GM19463 (cell line): ENCODE measurements around the gene UPP2.

Experiments used
- ATAC-seq: cut with Tn5 transposase; IDR thresholded peaks from one replicate; pipeline ENCODE4 v1.9.1; 2021; ENCODE audit warnings: mild to moderate bottlenecking, moderate library complexity; ENCODE audit not compliant: unreplicated experiment

Gene UPP2

GRCh38 chr2:158101384-158101926 is at the start of gene UPP2:
TSS of gene UPP2 (plus strand) at chr2:158101876. CDS start at chr2:158102064, 188 bp downstream.
- ATAC-seq = peak; percentile 76

GRCh38 chr2:158052761-158053160 is 48.9 kb upstream of the UPP2 start:
- ATAC-seq = no peak

DNA sequence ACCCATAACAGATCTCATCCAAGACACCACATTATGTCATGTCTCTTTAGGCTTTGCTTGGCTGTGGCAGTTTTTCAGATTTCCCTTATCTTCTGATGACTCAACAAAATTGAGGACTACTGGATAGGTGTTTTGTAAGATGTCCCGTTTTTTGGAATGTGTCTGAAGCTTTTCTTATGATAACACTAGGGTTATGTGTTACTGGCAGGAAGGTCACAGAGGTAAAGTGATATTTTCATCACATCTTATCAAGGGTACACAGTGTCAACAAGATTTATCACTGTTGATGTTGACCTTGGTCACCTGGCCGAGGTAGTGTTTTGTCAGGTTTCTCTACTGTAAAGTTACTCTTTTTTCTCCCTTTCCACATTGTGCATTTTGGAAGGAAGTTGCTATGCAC is 44.8 kb upstream of the UPP2 start:
- no peak for ATAC-seq

- no peak for ATAC-seq
Measured at GRCh38 chr2:158060160-158060834, 41.4 kb upstream of the UPP2 start.

DNA sequence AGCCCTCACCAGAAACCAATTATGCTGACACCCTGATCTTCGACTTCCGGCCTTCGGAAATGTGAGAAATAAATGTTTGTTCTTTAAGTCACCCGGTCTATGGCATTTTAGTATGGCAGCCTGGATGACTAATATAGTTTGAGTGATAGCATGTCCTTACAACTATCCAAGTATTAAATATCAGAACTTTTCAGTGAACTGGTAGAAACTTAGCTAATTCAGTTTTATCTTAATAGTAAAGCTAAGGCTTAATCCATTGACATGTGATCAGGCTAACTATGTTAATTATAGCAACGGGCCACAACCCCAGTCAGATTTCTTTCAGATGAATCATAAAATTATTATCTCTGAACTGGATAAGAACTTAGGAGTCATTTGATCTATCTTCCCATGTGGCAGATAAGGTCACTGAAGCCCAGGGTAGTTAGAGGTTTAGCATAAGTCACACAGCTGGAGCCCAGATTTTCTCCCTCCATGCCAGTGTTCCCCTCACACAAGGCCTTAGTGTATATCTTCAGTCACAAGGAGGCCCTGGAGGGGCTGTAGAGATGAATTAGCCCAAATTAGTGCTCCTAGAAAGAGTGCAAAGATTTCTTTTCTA is 40.7 kb upstream of the UPP2 start:
- no peak for ATAC-seq

DNA sequence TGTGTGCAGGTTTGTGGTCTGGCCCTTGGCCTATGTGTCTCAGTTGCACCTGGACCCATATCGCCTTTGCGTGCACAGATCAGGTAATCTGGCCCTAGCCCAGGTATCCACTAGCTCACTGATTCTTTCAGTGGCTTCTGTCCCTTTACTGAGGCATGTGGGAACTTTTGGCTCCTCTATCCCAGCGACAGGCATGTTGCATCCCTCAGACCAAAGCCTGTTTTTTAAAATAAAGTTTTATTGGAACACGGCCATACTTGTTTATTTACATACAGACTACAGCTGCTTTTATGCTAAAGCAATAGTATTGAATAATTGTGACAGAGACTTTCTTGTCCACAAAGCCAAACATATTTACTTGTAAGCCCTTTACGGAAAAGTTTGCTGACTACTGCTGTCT is 39.9 kb upstream of the UPP2 start:
- no peak for ATAC-seq

- no peak for ATAC-seq
Measured at GRCh38 chr2:158066046-158066713, 35.5 kb upstream of the UPP2 start.

GRCh38 chr2:158071018-158071417 is 30.7 kb upstream of the UPP2 start:
- ATAC-seq = no peak

DNA sequence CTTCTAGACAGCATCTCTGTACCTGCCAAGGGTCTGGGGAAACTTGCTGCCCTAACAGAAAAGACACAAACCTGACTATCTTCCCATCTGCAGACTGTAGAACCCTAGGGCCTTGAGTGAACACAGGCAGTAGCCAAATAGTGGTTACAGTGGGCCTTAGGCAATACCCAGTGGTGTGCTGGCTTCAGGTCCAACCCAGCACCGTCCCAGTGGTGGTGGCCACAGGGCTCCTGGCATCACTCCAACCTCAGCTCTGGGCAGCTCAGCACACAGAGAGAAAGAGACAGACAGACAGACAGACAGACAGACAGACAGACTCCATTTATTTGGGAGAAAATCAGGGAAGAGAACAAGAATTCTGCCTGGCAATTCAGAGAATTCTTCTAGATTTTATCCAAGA is 29.3 kb upstream of the UPP2 start:
- no peak for ATAC-seq

GRCh38 chr2:158079672-158080071 is 22.0 kb upstream of the UPP2 start:
- no peak for ATAC-seq

DNA sequence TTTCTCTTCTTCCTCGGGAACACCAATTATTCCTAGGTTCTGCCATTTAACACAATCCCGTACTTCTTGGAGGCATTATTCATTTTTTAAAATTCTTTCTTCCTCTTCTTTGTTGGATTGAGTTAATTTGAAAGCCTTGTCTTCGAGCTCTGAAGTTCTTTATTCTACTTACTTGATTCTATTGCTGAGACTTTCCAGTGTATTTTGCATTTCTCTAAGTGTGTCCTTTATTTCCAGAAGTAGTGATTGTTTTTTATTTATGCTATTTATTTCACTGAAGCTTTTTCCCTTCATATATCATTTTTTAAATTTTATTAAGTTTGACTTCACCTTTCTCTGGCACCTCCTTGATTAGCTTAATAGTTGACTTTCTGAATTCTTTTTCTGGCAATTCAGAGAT is 13.6 kb upstream of the UPP2 start:
- no peak for ATAC-seq

DNA sequence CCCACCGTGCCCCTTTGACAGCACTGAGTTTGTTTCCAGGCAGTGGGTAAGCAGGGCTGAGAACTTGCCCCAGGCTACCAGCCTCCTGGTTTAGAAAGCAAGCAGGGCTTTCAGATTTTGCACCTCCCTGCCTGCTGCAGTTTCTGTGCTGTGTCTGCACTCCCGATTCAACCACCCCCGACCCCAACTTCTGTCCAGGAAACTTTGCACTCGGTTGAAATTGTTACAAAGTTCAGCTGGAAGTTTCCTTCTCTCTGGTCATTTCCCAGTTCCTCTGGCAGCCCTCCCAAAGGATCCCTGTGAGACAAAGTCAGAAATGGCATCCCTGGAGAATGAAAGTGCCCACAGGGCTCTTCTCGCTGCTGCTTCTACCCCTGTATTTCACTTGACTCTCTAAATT is 12.4 kb upstream of the UPP2 start:
- ATAC-seq = no peak

DNA sequence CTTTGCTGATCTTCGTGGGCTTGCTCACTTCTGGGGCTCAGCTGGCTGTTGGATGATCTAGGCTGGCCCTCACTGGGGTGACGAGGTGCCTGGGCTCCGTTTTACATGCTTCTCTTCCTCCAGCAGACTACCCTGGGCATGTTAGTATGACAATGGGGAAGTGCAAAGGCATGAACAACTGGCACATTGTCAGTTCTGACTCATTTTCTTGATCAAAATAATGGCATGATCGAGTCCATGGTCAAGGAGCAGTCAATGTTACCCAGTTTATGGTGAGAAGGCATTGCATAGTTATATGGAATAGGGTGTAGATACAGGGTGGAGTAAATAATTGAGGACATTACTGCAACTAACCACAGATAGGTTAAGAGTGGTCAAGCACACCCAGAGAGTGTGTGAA is 10.0 kb upstream of the UPP2 start:
- no peak for ATAC-seq

DNA sequence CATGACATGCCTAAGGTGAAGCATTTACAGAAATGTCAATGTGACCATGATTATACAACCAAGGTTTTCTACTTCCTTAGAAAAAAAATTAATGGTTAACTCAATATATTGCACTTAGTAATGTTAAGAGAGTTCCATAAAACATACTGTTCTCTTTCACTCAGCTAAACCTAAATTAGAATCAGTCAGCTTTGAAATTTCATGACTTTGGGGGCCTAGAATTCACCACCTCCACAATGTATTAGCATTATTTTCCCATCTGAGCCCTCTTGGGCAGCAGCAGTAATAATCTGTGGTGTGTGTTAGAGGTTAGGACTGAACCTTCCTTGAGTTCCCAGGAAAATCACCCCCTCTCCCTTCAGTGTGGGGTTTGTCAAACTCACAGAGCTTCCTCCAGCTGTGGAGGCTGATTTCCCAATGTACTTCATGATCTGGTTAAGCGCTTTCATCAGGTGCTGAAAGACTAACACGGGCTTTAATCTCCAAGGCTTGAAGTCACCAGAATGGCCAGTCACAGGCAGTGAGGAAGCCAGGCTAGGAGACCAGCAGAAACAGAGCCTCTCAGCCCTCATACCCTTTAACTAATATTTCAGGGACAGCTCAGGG is 7.1 kb upstream of the UPP2 start:
- no peak for ATAC-seq

DNA sequence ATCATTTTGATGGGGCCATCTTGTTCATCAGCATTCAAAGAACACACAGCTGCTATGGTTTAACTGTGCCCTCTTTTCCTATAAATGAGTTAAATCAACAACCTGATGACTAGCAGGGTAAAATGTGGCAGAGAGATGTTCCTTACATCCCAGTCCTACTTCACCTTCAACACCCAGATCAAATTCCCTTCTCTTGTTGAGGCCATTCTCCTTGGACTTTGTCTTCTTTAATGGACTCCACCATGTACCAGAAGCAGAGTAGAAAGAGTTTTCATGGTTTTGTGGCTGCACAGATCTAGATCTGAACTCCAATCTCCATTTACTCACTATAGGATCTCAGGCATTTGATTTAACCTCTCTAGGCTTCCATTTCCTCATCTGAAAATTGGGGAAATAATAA is 6.4 kb upstream of the UPP2 start:
- ATAC-seq = no peak

- no peak for ATAC-seq
Measured at GRCh38 chr2:158095912-158096311, 5.8 kb upstream of the UPP2 start.

DNA sequence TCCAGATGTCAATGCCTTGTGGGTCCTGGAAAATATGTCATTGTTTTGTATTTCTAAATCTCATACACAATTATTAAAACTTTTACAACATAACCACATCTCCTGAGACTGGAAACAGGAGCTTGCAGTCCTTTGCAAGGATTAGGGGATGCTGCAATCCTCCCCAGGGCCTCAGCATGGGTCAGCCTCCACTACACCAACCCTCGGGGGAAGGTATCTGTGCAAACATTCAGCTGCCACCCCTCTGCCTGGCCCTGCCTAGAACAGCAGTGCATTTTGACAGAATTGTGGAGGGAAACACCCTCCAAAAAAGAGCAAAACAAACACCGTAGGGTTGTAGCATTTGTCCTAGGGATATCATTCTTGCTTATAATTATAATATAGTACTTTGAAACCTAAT is 4.2 kb upstream of the UPP2 start:
- no peak for ATAC-seq

GRCh38 chr2:158098178-158098577 is 3.5 kb upstream of the UPP2 start:
- no peak for ATAC-seq

DNA sequence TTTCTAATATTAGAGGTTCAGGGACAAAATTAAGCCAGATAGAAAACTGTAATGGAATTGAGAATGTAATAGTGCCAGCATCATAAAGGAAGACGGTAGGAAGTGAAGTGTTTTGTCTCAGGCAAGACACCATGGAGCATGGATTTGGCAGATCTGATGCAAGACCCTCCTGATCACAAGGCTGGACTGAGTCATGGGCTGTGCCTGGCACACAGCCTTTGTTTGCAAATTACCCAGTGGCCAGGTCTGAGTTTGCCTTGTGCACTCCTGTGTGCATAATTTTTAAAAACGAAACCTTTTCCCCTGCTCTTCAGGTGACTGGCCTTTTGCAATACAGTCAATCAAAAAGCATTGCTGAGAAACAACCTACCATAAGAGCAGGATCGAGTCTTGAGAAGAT is 2.0 kb upstream of the UPP2 start:
- ATAC-seq = no peak

DNA sequence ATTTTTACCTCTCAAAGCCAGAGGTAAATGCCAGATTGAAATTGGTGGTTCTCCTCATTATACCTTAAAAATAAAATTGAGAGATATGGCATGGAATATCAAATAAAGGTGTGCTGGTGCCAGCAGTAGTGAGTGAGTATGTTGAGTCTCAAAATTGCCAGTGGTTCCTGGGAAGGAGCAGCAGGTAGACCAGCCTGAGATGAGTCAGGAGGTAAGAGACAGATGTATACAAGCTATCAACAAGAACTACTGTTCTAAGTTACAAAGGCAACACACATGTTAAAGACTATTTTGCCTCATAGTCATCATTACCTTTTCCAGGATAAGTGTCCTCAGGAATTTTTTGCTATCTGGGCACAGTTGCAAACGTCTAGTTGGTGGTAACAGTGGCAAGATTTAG is 1.3 kb upstream of the UPP2 start:
- ATAC-seq = no peak

GRCh38 chr2:158102446-158102845 is 770 bp downstream of the UPP2 start:
- no peak for ATAC-seq
